Ovary (tissue), 9 donors: Measurements from ENCODE around the gene OXA1L. TPM values are rescaled to one million over a fixed set of nuclear protein-coding genes. Genes with fewer than 3 reads are reported as not detected.
"Not testable (repeated sequence)": the region's sequence is repeated elsewhere in the genome, so short reads cannot be mapped to it uniquely, and the experiment has no call there.

Experiments
- DNase-seq, 5 donors: peaks; one replicate each; pipeline ENCODE4 v3.0.0-alpha.2; 2019 to 2020
- H3K27ac ChIP-seq, 2 donors: fragments of 200-600 bp; one replicate each; pipeline versions ENCODE4 v1.5.1 to v1.8.0; 2019 to 2022
- H3K27me3 ChIP-seq: fragments of 200-600 bp; one replicate; pipeline ENCODE4 v1.8.0; 2022
- H3K36me3 ChIP-seq: fragments of 200-600 bp; sonication (generic); one replicate; pipeline ENCODE4 v1.5.1; 2019
- H3K4me1 ChIP-seq: one replicate; pipeline ENCODE4 v1.8.1; 2013; ENCODE audit warnings: mild to moderate bottlenecking, moderate library complexity; ENCODE audit not compliant: insufficient read depth
- H3K4me3 ChIP-seq: fragments of 200-600 bp; sonication (generic); one replicate; pipeline ENCODE4 v1.5.1; 2017
- H3K9me3 ChIP-seq, 2 donors: fragments of 200-600 bp in 1 of 2; sonication (generic) in 1 of 2; one replicate each; pipeline versions ENCODE4 v1.5.1 to v1.8.1; 2013 to 2019; ENCODE audit warnings: mild to moderate bottlenecking in 1 of 2, moderate library complexity in 1 of 2
- CTCF ChIP-seq, 3 donors: fragments of 450-650 bp in 2 of 3; fragments of 200-600 bp in 1 of 3; IDR thresholded peaks; one replicate each; pipeline versions ENCODE4 v1.5.1 to v1.8.0; 2016 to 2022; ENCODE audit warnings: antibody characterized with exemption in 3 of 3, mild to moderate bottlenecking in 1 of 3
- EP300 ChIP-seq: sonication (generic); formaldehyde crosslinking; IDR thresholded peaks from one replicate; pipeline ENCODE4 v1.6.1; 2017; ENCODE audit warnings: antibody characterized with exemption
- POLR2A ChIP-seq: fragments of 450-650 bp; IDR thresholded peaks from one replicate; pipeline ENCODE4 v1.6.1; 2017; ENCODE audit warnings: antibody characterized with exemption, mild to moderate bottlenecking, moderate library complexity
- WGBS, 3 donors: extraction: QIAGEN DNeasy Blood & Tissue Kit in 1 of 3; methylation state at CpG; one replicate each; pipeline versions ENCODE4 v1.1.5 to v1.1.7; 2013 to 2017; 5-methylcytosine and 5-hydroxymethylcytosine counted together
- intact Hi-C, 4 donors: fragments of 100-400 bp; cut with DNase I; formaldehyde crosslinking; loops; one replicate each; pipeline versions ENCODE4 v1.11.0 to v1.15.1; 2022 to 2023
- polyA plus RNA-seq, 2 donors: library from polyadenylated mRNA; stranded (reverse); fragments of 200-250 nt in 1 of 2; fragments of 350-450 nt in 1 of 2; fragmentation: Illumina TruSeq in 1 of 2; extraction: RNeasy Lipid Tissue Mini Kit (QIAGEN cat#74804) in 1 of 2; gene quantifications; one replicate each; pipeline ENCODE4 v1.2.3, GENCODE V29; 2013 to 2014
- total RNA-seq, 7 donors: library from RNA; depleted of rRNA in 2 of 7; stranded (reverse); fragments of >200 nt in 2 of 7; fragmentation: NEBNext Ultra II Directional in 3 of 7; extraction: Animal tissue kit (Norgen Biotek cat#: 25700) in 3 of 7; gene quantifications; one replicate each; pipeline versions ENCODE4 v1.1.0 to v1.2.4, GENCODE V29; 2016 to 2023
- donor health status: DM: no; HTN: no; CAD: no; lungs with moderate emphysema.
- donor health status: DM: no; HTN: no; CAD: no.
- donor health status: Bipolar disorder and iron deficiency.
- donor health status: DM: yes; HTN: yes; CAD: no.
- donor health status: DM: no; HTN: no; CAD: no.
- donor health status: DM: yes; HTN: yes; CAD: no.

The OXA1L gene
- total and polyA plus RNA-seq, 9 donors, result 52.7 to 199 (median 85.5) TPM

- Histone ChIP-seq H3K9me3 (no peaks in the 10 kb centered on the region), H3K27ac (no peak overlapping the region), H3K4me1 (no peaks in the 10 kb centered on the region), H3K36me3 (no peaks in the 10 kb centered on the region), H3K27me3 (no peaks in the 10 kb centered on the region), H3K4me3 (no peak overlapping the region)
- no peak for DNase-seq
- TF ChIP-seq POLR2A (no peak), CTCF (IDR thresholded peaks at IDR 0.05) (no peak), EP300 (no peak)
- intact Hi-C loops, result no loop called here
- 32 to 37% (median 32%) methylated on average over 1 of the region's 1 CpG for WGBS, 3 donors
Measured at GRCh38 chr14:22726012-22726411, 40.5 kb upstream of the OXA1L start.

- intact Hi-C loops, DNase-seq, H3K4me1 ChIP-seq, H3K27ac ChIP-seq, H3K36me3 ChIP-seq, H3K9me3 ChIP-seq, H3K4me3 ChIP-seq, H3K27me3 ChIP-seq: not testable (repeated sequence)
- 77 to 93% (median 91%) methylated on average over 5 of the region's 5 CpGs for WGBS, 3 donors
Measured at GRCh38 chr14:22732062-22732461, 34.4 kb upstream of the OXA1L start.

GRCh38 chr14:22733829-22734228 is 32.7 kb upstream of the OXA1L start:
- H3K27me3 ChIP-seq, result no peaks in the 10 kb centered on the region
- no peaks in the 10 kb centered on the region for H3K9me3 ChIP-seq
- 27 to 45% (median 29%) methylated on average over 2 of the region's 2 CpGs for WGBS, 3 donors
- H3K4me1 ChIP-seq, result no peaks in the 10 kb centered on the region
- no peak overlapping the region for H3K27ac ChIP-seq
- no peak overlapping the region for H3K4me3 ChIP-seq
- TF ChIP-seq EP300 (no peak), POLR2A (no peak), CTCF (IDR thresholded peaks at IDR 0.05) (no peak)
- H3K36me3 ChIP-seq, result no peaks in the 10 kb centered on the region
- DNase-seq, result no peak
- intact Hi-C loops, result no loop called here

GRCh38 chr14:22735096-22735495 is 31.4 kb upstream of the OXA1L start:
- Histone ChIP-seq H3K4me3 (no peak overlapping the region), H3K27me3 (no peaks in the 10 kb centered on the region), H3K9me3 (no peaks in the 10 kb centered on the region), H3K36me3 (no peaks in the 10 kb centered on the region), H3K4me1 (no peaks in the 10 kb centered on the region), H3K27ac (no peak overlapping the region)
- 48 to 74% (median 68%) methylated on average over 2 of the region's 2 CpGs for WGBS, 3 donors
- intact Hi-C loops, result no loop called here
- DNase-seq, result no peak
- no peak for TF ChIP-seq CTCF (IDR thresholded peaks at IDR 0.05)
- TF ChIP-seq POLR2A, result no peak
- TF ChIP-seq EP300, result no peak

DNA sequence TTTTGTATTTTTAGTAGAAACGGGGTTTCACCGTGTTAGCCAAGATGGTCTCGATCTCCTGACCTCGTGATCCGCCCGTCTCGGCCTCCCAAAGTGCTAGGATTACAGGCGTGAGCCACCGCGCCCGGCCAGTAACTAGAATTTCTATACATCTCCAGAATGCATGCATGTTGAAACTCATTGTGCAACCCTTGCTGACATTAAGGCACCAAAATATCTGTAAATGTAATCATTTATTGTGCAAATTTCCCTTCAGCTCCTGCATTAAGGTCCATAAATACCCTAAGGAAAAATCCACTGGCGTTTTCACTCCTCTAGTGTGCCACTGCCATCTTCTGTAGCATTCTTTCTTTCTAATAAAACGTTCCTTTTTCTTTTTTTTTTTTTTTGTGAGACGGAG is 30.1 kb upstream of the OXA1L start:
- intact Hi-C loops, result not testable (repeated sequence)
- WGBS, 3 donors, result 88 to 93% (median 92%) methylated on average over 11 to 14 of the region's 14 CpGs

DNA sequence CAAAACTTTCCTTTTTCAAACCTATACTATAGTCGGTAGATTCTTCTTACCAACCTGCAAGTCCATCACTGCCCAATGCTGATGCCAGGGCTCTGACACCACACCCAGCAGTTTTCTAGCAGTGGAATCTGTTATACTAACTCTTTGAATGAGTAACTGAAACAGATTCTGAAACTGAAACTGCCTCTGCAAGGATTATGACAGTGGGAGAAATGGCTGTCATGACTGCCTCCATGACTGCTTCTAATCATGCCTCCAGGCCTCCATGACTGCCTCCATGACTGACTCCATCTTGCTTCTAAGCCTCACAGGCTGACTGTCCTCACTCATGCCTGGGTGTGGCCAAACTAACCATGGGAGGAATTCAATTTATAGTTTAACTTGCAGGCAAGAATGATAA is 29.4 kb upstream of the OXA1L start:
- 83 to 98% (median 93%) methylated on average over 1 of the region's 1 CpG for WGBS, 3 donors
- intact Hi-C loops, result no loop called here
- no peaks in the 10 kb centered on the region for H3K4me1 ChIP-seq
- no peaks in the 10 kb centered on the region for H3K36me3 ChIP-seq
- no peak overlapping the region for H3K4me3 ChIP-seq
- no peaks in the 10 kb centered on the region for H3K9me3 ChIP-seq
- TF ChIP-seq POLR2A (no peak), EP300 (no peak), CTCF (IDR thresholded peaks at IDR 0.05) (no peak)
- H3K27ac ChIP-seq, result no peak overlapping the region
- DNase-seq, result no peak
- H3K27me3 ChIP-seq, result no peaks in the 10 kb centered on the region

More for the DNA sequence above, 30.1 kb upstream of the OXA1L start:
- H3K4me1 ChIP-seq, H3K4me3 ChIP-seq, DNase-seq, H3K27ac ChIP-seq, H3K9me3 ChIP-seq, H3K27me3 ChIP-seq, H3K36me3 ChIP-seq: not testable (repeated sequence)
